Cardiac fibroblast (primary cell): ENCODE data around the gene KRT7.
A peak's percentile ranks its signal among the peaks of the same experiment; 100 is the strongest.

Source experiments
- DNase-seq, 2 donors: peaks; one replicate each; pipeline versions ENCODE4 v3.0.0 to v3.0.0-alpha.2; 2010; ENCODE audit warnings: low read depth in 2 of 2
- H3K4me3 ChIP-seq, 2 donors: replicated peaks in 1 of 2; 1 replicate in 1 of 2; 2 replicates in 1 of 2; pipeline ENCODE4 v1.5.1; 2011; ENCODE audit warnings: low read depth in 2 of 2, low read length in 2 of 2, mild to moderate bottlenecking in 2 of 2, moderate library complexity in 1 of 2
- TF ChIP-seq, protein P1 (sequence below): IDR thresholded peaks from one replicate; pipeline ENCODE4 v1.5.1; 2011; ENCODE audit warnings: low read depth, mild to moderate bottlenecking, low read length, inconsistent platforms

Gene KRT7

DNA sequence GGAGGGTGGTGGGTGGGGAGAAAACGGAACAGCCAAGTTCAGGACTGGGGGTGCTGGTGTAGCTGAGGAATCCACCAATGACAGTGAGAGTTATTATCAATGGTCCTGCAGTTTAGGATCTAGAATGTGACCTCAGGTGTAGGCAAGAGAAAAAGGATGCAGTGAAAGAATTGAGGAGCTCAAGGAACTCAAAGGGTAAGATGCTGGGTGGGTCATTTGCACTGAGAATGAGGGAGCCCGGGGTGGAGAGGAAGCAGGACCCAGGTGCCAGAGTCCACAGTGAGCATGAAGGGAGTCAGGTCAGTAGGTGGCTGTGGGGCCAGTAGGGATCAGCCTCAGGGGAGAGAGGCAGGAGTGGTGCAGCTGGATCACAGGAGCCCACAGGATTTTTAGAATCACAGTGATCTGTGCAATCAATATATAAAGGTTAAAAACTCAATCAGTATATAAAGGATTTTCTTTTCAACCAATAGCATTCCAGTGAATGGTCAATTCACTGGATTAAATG, 3.2 kb upstream of the KRT7 start:
- no peak for DNase-seq
- H3K4me3 ChIP-seq, result no peak overlapping the region
- TF ChIP-seq, protein P1, sequence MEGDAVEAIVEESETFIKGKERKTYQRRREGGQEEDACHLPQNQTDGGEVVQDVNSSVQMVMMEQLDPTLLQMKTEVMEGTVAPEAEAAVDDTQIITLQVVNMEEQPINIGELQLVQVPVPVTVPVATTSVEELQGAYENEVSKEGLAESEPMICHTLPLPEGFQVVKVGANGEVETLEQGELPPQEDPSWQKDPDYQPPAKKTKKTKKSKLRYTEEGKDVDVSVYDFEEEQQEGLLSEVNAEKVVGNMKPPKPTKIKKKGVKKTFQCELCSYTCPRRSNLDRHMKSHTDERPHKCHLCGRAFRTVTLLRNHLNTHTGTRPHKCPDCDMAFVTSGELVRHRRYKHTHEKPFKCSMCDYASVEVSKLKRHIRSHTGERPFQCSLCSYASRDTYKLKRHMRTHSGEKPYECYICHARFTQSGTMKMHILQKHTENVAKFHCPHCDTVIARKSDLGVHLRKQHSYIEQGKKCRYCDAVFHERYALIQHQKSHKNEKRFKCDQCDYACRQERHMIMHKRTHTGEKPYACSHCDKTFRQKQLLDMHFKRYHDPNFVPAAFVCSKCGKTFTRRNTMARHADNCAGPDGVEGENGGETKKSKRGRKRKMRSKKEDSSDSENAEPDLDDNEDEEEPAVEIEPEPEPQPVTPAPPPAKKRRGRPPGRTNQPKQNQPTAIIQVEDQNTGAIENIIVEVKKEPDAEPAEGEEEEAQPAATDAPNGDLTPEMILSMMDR, result no peak

DNA sequence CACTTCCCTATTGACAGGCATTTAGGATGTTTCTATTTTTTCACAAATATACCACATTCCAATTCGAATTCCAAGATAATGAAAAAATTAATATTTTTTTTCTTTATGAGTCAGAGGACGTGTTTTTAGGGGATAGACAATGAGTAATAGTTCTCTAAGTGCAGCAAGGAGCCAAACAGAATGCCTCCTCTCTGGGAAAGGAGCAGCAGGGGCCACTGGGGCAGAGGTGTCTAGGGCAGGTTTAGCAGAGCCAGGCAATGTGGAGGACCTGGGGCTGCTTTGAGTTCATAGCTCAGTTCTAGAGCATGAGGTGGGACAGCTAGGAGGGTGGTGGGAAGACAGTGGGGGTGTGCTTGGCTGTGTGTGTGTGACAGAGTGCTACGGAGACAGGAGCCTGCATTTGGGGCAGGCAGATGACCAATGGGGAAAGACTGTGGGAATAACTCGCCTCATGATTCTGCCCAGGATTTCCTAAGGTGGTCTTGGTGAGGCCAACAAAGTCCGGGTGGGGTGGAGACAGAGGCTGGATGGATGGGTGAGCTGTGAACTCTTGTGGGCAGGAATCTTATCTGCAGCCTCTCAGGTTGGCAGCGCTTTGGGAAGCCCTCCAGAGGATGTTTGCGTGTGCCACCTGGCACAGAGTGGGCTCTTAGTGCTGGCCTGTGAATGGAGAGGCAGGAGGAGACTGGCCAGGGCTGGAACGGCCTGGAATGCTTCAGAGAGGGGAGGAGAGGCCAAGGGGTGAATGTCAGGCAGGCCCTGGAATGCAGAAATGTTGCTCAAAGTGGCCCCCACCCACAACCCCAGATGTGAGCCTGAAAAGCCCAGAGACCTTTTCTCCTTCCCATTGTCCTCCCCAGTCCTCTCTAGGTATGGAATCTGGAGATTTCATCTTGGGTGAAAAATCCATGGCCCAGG, 2.4 kb upstream of the KRT7 start:
- no peak overlapping the region for H3K4me3 ChIP-seq
- peak; percentile 87 to 96 for DNase-seq
- TF ChIP-seq, protein P1, result no peak

DNA sequence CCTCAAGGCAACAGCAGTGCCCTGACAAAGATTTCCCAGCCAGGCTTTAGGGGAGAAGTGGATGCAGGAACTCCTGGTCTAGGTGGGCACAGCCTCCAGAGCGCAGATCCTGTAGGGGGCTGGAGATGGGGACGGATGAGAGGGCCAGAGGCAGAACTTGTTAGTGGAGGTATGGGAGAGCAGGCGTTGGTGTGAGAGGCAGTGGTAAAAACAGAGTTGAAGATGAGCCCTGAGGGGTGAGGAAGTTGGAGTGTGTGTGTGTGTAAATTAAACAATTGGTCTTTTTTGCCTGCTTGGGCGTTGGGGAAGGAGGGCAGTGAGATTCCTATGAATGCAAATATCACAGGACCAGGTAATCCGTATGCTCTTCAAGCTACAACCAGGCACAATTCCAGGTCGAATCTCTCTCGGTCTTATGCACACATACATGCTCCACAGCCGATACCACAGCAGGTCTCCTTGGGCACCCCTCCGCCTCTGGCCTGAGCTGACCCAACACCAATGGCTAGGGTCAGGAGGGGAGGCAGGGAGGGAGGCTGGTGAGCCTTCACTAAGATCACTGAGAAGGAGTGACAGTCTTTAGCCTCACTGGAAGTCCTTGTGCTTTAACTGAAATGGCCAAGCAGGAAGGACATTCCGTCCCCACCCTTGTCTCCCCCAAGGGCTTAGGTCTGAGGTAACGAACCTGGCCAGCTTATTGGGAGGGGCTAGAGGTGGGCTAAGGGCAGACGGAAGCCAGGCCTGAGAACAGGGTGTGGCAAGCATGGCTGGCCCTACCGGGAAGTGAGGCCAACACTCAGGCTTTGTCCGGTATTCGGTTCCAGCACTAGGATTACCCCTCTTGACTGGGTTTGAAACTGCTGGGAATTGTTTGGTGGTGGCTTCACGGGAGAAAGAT, 1.5 kb upstream of the KRT7 start:
- H3K4me3 ChIP-seq, result no peak overlapping the region
- no peak for DNase-seq
- TF ChIP-seq, protein P1, result no peak

DNA sequence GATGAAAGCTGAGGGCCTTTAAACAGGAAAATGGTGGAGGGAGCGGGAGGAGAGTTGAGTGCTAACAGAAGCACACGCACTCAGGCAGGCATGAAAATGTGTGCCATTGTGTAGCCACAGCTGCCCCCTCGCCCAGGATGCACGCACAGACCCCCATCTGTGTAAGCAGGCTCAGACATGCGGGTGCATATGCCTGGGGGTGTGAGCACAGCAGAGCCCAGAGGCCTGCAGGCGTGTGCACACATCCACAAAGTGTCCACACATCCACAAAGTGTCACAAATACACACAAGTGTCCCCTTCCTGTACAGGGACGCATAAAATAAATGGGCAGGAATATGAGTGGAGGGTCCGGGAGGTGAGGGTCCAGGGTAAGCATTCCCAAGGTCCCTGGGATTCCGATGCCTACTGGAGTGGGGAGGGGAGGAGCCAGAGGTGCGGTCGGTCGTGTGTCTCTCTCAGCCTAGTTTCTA, 805 bp upstream of the KRT7 start:
- TF ChIP-seq, protein P1, result no peak
- DNase-seq, result no peak
- H3K4me3 ChIP-seq, result peak overlapping the region in 1 of 2 donors; percentile 49

DNA sequence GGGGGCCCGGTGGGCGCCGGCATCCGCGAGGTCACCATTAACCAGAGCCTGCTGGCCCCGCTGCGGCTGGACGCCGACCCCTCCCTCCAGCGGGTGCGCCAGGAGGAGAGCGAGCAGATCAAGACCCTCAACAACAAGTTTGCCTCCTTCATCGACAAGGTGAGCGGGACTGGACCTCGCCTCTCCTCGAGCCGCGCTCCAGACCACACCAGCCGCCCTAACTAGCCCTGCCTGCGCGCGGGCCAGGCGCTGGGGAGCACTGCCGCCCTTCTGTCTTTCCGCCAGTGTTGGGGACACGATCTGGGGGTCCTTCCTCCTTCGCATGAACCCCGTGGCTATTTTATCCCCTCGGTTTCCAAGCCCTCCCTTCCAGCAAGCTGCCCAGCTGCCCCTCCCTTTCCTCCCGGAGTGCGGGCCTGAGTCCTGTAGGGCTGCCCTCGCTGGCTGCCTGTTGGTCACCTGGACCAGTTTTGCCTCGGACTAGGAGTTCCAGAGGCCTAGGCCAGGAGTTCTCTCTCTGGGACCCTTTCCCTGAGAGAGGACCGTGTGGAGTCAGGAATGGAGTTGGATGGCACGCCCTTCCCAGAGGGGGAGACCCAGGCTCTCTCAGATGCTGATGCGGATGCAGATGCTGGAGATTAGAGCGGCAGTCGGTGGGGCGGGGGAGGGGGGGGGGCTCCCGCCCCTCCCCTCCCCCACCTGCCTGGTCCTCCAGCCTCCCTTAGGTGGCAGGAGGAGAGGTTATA, 592 bp downstream of the KRT7 start:
- H3K4me3 ChIP-seq, result peak overlapping the region in 1 of 2 donors; percentile 49
- no peak for DNase-seq
- TF ChIP-seq, protein P1, result no peak

DNA sequence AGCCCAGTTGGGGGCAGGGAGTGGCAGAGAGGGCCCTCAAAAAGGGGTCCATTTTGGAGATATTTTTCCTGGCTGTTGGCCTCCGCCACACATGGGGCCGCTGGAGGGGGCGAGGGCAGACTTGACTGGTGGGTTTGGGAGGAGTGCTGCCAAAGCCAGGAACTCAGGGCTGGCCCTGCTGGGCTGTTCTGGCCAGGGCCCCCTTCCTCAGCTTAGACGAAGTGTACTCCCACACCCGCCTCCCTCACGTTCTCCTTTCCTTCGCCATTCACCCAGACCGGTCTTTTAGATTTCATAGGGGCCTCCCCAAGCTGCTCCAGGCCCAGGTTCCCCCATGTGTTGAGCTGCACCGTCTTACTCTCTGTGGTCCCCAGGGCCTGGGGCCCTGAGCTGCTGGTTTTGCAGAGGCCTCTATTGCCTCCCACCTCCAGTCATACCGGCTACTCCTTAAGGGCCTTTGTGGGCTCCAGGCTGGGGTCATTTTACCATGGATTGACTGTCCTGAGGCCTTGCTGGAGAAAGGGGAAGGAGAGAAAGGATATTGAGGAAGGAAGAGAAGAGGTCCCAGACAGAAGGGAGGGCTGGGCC, 1.3 kb downstream of the KRT7 start:
- DNase-seq, result no peak
- peak overlapping the region in 1 of 2 donors; percentile 35 for H3K4me3 ChIP-seq
- TF ChIP-seq, protein P1, result no peak
